Liver (tissue), 3 donors: Measurements from ENCODE around the gene STAMBPL1.

Experiments
- GABPA ChIP-seq, 2 donors: IDR thresholded peaks in 1 of 2; conservative IDR thresholded peaks in 1 of 2; 2 replicates each; pipeline ENCODE4 v1.6.1; 2016; ENCODE audit warnings: antibody characterized with exemption in 2 of 2, mild to moderate bottlenecking in 1 of 2, moderate library complexity in 1 of 2
- REST ChIP-seq: IDR thresholded peaks from 2 replicates; pipeline ENCODE4 v1.6.1; 2016; ENCODE audit warnings: antibody characterized with exemption, mild to moderate bottlenecking
- RXRA ChIP-seq, 2 donors: IDR thresholded peaks; 2 replicates each; pipeline ENCODE4 v1.6.1; 2017 to 2018; ENCODE audit warnings: antibody characterized with exemption in 2 of 2, mild to moderate bottlenecking in 1 of 2
- YY1 ChIP-seq: IDR thresholded peaks from 2 replicates; pipeline ENCODE4 v1.6.1; 2016; ENCODE audit warnings: antibody characterized with exemption, mild to moderate bottlenecking
- TF ChIP-seq, protein P1 (sequence below): fragments of 150-350 bp; IDR thresholded peaks from 2 replicates; pipeline ENCODE4 v1.5.1; 2017; ENCODE audit warnings: improper control_type of control experiment, low read depth, low read length; ENCODE audit not compliant: missing input control
- TF ChIP-seq, protein P2 (sequence below): IDR thresholded peaks from 2 replicates; pipeline ENCODE4 v1.6.1; 2016; ENCODE audit warnings: antibody characterized with exemption
- donor health status: healthy.
- donor health status: healthy.

DNA sequence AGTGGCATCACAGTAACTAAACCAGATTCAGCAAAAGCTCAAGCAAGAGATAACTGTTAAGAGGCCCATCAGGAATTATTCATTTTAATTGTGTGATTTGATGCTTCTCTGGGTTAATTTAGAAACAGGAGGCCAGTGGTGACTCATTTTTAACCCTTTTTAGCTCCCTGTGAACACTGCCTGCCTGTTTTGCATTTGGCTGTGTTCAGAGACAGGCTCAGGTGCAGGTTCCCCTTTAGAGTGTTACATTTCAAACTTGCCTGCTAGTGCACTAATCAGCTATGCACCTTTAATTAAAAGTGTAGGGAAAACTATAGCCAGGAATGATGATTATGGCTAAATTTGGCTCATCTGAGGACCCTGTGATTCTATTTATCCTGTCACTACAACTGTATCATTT, 6.5 kb downstream of the STAMBPL1 start:
- TF ChIP-seq, protein P1, sequence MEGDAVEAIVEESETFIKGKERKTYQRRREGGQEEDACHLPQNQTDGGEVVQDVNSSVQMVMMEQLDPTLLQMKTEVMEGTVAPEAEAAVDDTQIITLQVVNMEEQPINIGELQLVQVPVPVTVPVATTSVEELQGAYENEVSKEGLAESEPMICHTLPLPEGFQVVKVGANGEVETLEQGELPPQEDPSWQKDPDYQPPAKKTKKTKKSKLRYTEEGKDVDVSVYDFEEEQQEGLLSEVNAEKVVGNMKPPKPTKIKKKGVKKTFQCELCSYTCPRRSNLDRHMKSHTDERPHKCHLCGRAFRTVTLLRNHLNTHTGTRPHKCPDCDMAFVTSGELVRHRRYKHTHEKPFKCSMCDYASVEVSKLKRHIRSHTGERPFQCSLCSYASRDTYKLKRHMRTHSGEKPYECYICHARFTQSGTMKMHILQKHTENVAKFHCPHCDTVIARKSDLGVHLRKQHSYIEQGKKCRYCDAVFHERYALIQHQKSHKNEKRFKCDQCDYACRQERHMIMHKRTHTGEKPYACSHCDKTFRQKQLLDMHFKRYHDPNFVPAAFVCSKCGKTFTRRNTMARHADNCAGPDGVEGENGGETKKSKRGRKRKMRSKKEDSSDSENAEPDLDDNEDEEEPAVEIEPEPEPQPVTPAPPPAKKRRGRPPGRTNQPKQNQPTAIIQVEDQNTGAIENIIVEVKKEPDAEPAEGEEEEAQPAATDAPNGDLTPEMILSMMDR = no peak
- TF ChIP-seq RXRA (IDR thresholded peaks at IDR 0.05) = no peak
- no peak for TF ChIP-seq REST
- TF ChIP-seq YY1 = no peak
- TF ChIP-seq, protein P2, sequence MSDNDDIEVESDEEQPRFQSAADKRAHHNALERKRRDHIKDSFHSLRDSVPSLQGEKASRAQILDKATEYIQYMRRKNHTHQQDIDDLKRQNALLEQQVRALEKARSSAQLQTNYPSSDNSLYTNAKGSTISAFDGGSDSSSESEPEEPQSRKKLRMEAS = no peak
- no peak for TF ChIP-seq GABPA (IDR thresholded peaks at IDR 0.05 in 1 of 2, conservative IDR thresholded peaks at IDR 0.05 in 1 of 2)
